Stimulated activated CD4-positive, alpha-beta T cell treated with anti-CD3 and anti-CD28 coated beads, Interleukin-1b, Interleukin-23, amount 100 ng/mL, for 24 hours (primary cell): Measurements from ENCODE around the gene C22orf31.
"Not testable (repeated sequence)": the region's sequence is repeated elsewhere in the genome, so short reads cannot be mapped to it uniquely, and the experiment has no call there.

Source experiments
- DNase-seq, 4 experiments: peaks; one replicate each; pipeline ENCODE4 v3.0.0-alpha.2; 2020; ENCODE audit warnings: low read depth in 4 of 4, low spot score in 1 of 4

C22orf31 gene

DNA sequence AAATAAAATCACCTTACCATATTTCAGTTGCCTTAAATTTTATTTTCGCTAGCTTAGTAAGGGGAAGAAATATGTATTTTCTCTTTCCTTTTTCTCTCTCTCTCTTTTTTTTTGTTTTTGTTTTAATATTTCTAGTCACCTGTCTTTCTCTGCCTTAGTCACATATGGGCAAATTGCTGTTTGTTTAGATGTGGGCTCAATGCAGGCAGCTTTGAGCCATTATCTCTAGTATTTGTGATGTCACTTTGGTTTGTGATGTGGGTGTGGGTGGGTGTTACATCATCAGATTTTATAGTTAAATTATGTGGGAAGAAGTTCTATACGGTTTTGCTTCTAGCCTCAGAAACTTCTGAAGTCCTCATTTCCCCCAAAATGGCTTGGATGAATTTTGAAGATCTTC is at the start of gene C22orf31:
TSS of gene C22orf31 (minus strand) at position 59 of the 400 bp plus-strand sequence. CDS start at position 20, 39 bp downstream.
- no peak for DNase-seq

DNA sequence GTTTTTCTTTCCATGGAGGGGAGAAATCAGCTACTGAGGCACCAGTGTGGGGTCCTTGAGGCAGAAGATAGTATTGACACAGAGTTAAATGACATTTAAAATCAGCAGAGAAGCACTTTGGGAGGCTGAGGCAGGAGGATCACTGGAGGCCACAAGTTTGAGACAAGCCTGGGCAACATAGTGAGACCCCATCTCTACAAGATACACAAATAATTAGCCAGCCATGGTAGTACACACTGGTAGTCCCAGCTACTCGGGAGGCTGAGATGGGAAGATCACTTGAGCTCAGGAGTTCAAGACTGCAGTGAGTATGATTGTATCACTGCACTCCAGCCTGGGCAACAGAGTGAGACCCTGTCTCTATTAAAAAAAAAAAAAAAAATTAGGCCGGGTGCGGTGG is 49.3 kb upstream of the C22orf31 start:
- no peak for DNase-seq

DNA sequence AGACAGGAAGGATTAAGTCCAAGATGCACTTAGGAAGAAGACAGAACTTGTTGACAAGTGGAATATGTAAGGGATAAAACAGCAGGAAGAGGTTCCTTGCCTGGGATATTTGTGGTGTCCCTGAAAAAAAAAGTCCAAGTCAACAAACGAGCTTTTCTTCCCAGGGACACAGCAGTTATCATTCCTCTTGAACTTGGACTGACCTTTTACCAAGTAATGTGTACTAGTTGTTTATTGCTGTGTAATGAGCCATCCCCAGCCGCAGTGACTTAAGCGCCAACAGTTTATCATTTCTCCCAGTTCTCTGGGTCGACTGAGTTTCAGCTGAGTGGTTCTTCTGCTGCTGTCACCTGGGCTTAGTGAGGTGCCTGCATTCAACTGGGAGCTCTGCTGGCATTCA is 48.2 kb upstream of the C22orf31 start:
- DNase-seq, result no peak

DNA sequence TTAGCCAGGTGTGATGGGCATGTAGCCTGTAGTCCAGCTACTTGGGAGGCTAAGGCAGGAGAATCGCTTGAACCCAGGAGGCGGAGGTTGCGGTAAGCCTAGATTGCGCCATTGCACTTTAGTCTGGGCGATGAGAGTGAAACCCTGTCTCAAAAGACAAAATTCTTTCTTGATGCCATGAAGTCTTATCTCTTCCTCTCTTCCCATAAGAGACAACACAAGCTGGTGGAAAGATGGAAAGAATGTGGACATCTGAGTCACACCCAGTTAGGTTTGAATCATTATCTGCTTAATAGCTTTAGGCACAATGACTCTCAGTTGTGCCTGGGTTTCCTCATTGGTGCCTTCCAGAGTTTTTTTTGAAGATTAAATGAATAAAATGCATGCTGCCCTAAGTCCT is 46.5 kb upstream of the C22orf31 start:
- no peak for DNase-seq

DNA sequence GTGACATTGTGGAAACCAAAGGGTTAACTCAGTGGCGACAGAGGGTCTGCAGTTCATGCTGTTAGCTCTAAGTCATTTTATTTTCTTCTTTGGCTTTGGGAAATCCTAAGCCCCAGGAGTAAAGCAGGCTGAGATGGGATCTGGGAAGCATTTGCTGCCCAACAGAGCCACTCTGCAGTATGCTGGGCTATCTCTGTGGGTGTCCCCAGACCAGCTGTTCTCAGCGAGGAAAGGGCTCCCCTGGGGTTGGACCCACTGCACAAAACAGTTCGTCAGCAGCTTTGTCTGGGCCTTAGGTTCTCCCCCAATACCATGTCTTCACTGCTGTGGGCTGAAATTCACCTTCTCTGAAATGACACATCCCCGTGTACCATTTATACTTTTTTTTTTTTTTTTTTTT is 45.2 kb upstream of the C22orf31 start:
- DNase-seq, result no peak

DNA sequence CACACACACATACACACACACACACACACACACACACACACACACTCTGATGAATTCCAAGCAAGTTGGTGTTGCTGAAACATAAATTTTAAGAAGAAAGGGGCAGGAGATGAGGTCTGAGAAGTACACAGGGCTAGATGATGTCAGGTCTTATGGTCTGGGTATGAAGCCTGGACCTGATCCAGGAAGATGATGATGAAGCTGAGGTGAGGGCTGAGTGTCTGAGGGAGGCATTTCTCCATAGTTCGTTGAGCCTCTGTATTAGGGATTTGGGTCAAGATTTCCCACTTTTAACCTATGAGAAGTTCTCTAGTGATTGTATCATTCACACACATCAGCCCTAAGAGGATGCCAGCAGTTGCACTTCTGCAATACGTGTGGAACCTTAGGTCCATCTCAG is 43.8 kb upstream of the C22orf31 start:
- DNase-seq, result no peak

DNA sequence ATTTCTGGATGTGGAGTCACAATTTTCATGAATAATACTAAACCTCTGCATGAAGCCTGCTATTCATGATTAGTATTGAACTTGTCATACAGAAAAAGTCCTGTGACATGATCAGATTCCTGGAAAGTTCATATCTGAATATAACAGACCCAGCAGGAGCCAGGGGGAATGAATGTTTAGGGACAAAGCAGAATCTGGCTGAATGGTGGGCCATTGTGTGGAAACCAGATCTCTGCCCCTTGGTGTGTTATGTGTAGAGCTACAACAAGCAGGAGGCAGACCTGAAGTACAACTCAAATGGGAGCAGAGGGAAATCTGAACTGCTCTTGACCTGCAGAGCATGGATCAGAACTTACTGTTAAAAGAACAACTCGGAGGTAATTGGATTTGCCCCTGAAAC is 41.5 kb upstream of the C22orf31 start:
- DNase-seq, result no peak

DNA sequence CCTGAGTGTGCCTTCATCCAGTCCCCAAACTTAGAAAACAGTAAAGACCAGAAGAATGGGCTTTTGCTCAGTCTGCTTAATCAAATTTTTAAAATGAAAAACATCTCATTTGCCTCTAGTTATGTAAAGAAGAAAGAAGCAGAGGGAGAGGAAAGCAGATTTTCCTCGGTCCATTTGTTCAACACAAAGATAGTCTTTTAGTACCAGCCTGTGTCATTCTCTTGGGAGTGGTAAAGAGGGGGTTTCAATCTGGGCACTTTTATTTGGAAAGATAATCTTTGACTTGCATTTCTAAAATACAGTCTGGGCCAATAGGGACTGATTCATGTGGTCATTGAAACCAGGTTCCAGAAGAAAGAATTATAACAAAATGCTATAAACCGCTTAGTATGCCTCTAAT is 40.7 kb upstream of the C22orf31 start:
- no peak for DNase-seq

DNA sequence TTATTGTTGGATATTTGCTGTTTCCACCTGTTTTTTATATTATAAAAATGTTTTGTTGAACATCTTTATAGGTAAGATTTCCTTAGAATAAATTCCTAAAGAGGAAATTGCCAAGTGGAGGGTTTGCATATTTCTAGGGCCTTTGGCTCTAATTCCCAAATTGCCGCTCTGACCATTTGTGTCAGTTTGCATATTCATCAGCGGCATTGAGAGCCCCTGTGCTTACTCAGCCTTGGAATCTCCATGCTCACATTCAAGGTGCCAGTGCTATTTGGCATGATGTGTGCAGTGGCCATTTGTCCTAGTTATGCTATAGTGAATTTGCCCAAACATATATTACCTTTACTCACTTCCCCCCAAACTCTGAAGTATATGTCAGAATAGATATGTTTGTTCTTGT is 36.7 kb upstream of the C22orf31 start:
- DNase-seq, result no peak

DNA sequence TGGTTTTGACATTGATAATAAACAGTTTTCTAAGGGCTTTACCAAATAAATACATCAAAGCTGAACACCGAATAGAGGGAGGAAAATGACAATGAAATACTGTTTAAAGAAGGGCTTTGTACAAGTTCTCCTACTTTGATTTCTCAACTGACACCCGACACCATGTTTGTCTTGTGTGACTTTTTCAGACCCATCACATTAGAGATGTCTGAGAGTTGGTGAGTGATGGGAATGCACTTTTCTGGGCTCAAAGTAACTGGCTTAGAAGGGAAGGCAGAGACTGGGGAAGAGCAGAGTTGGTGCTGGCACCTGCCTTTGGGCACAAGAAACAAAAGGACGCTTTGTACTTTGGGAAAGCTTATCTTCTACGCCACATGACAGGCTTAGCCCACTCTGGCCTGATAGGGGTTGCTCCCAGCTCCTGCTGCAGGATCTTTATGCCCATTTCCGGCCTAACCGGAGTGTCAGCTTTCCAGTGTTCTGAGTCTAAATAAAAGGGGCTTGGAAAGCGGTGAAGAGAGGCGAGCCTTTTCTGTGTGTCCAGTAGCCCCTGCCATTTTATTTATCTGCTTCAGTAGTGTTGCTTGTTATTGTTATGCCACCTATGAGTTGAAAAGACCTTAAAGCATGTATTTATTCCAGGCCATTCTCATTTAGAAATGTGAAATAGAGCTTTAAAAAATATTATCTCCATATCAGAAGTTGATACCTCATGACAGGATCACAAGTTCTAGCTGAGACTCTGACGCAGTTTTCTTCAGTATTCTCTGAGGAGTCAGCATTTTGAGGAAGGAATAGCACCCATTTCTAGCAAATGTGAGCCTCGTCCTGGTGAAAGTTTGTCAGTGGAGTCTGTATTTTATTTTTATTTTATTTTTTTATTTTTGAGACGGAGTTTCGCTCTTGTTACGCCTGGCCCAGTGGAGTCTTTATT is 35.4 kb upstream of the C22orf31 start:
- DNase-seq, result no peak

DNA sequence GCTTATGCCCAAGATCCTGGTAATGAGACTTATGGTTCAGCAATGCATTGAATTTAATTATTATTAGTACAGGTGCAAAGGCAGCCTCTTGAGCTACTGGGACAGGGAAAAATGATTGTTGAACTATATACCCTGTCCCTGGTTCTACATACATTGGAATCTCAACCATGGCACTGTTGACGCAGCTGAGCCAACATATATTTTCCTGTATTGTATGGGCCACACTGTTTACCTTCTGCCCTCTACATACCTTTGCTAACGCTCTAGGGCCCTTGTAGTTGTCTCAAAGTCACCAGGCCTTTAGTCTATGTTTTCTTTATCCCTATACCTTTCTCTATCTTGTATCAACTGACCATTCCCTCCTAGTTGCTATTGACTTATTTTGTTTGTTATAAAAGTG is 33.8 kb upstream of the C22orf31 start:
- no peak for DNase-seq

DNA sequence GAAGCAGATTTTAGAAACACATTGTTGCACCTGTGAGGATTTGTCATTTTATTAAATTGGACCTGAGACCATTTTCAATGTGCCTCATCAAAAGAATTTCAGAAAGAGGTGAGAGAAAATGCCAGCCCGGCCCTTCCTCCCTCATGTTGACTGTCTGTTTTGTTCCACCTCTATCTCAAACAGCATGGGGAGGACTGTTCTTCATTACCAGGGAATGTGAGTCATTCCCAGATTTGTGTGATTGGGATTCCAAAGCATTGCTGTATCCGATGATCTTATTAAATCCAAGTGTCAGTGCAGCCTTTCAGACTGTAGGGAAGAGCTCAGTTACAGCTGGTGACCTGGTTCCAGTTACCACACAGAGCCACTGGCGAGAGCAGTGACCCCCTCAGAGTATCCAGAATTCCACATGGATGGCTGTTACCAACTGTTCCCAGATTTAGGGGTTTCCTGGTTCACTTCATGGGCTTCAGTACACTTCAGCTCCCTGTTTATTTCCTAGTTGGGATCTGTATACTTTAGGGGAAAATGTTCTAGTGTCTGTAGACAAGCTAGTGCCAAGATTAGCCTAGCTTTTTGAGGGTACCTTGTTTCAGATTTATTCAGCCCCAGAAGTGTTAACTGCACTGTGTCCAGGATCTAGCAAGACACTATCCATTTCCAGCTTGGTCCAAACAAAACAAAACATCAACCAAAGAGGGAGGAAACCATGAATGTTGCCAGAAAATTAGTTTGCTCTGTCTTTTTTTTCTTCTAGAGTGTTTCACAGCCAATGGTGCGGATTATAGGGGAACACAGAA is 32.1 kb upstream of the C22orf31 start:
- DNase-seq, result no peak

DNA sequence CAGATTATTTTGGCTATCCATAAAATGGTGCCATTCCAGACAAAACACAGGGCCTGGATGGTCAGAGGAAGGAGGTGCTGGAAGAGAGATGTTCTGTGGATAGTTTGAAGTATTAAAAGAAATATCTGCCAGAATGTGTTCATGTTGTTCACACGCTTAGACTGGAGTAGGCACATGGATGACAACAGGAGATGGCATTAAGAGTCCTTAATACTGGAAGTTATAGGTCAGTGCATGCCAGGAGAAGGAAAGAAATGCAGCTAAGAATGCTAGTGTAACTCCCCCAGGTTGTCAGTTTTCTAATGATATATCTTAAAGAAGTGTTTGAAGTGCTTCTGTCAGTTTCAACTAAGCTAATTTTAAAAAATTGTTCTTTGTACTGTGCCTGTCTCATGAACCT is 31.4 kb upstream of the C22orf31 start:
- no peak for DNase-seq

DNA sequence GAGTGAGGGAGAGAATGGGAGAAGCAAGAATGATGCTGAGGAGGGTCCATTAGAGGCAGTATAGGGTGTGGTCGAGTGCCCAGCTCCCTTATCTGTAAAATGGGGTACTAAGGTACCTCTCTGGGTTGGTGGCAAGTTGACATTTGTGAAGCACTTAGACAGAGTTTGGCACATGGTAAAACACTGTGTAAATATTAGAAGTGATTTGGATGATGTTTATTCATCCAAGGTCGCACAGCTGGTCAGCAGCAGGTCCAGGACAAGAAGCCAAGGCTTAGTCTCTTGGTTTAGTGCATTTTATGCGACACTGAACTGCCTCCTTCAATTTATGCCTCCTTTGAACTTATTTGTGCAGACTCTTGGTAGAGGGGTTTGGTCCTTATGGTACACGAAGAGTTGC is 30.6 kb upstream of the C22orf31 start:
- no peak for DNase-seq

DNA sequence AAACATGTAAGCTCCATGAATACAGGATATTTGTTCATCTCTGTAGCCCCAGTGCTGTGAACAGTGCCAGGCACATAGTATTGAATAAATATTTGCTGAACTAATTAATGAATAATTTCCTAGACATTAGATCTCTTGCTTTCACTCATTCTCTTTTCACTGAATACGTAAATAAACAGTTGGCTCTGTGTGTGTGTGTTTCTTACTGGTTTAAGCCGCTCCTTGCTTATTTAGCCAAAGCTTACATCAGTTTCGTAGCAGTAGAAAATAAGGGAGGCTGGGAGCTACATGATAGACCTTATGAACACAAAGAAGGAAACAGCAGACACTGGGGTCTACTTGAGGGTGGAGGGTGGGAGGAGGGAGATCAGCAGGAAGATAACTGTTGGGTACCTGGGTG is 28.4 kb upstream of the C22orf31 start:
- DNase-seq, result no peak

DNA sequence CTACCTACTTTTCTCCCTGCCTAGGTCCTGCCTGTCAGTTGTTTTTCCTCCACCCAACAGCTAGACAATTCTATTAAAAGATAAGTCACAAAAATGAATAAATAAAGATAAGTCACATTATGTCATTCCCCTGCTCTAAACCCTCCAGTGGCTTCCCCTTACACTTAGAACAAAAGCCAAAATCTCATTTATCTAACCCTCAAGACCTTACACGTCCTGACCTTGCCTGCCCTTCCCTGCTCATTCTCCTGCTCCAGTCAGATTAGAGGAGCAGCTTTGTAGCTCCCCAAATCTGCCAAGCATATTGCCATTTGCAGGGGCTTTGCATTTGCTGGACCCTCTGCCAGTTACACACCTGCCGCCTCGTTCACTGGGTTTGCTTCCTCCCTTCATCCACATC is 27.9 kb upstream of the C22orf31 start:
- DNase-seq, result no peak

DNA sequence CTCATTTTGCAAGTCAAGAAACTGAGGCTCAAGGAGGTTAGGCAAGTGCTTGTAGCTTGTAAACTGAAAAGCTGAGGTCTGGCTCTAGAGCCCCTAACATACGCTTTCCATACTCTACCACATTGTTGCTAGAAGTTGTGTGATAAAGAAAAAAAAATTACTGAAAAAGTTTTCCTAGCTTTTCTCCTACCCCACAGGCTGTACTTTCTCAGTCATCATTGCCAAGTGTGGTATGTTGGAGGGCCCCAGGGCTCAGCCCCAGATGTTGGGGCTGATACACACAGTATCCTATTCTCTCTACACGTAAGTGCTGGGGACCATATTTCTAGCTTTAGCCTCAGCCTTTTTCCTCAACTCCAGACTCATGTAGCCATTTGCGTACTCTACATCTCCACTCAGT is 27.2 kb upstream of the C22orf31 start:
- DNase-seq, result no peak

DNA sequence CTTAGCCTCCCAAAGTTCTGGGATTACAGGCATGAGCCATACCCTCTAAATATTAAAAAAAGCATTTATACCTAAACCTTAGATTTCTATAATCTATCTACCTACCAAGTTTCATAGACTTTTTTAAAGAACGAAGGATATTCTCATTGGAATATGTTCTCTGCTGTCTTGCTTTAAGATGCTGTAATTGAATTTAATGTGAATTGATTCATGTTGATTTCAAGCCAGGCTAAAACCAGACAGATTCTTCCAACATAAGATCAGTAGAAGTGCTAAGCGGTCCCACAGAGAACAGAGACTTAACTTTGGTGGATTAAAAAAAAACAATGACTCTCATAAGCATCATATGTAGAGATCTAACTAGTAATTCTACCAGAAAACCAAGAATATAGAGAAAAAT is 25.4 kb upstream of the C22orf31 start:
- no peak for DNase-seq

DNA sequence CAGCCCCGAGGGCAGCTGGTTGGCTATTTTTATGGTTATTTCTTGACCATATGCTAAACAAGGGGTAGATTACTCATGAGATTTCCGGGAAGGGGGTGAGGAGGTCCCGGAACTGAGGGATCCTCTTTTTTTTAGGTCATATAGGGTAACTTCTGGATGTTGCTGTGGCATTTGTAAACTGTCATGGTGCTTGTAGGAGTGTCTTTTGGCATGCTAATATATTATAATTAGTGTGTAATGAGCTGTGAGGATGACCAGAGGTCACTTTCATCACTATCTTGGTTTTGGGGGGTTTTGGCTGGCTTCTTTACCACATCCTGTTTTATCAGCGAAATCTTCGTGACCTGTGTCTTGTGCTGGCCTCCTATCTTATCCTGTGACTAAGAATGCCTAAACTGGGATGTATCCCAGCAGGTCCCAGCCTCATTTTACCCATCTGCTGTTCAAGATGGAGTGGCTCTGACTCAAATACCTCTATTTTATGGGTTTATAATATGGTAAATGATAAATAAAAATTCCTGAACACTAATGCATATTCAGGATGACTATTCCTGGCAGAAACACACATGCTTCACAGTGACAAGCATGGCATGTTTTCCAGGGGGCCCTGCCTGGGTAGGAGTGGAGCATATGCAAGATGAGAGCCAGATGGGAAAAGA is 22.4 kb upstream of the C22orf31 start:
- no peak for DNase-seq

DNA sequence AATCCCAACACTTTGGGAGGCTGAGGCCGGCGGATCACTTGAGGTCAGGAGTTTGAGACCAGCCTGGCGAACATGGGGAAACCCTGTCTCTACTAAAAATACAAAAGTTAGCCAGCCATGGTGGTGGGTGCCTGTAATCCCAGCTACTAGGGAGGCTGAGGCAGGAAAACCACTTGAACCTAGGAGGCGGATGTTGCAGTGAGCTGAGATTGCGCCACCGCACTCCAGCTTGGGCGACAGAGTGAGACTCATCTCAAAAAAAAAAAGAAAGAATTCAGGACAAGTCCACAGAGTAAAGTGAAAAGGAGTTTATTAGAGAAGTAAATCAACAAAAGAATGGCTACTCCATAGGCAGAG is 21.9 kb upstream of the C22orf31 start:
- not testable (repeated sequence) for DNase-seq

DNA sequence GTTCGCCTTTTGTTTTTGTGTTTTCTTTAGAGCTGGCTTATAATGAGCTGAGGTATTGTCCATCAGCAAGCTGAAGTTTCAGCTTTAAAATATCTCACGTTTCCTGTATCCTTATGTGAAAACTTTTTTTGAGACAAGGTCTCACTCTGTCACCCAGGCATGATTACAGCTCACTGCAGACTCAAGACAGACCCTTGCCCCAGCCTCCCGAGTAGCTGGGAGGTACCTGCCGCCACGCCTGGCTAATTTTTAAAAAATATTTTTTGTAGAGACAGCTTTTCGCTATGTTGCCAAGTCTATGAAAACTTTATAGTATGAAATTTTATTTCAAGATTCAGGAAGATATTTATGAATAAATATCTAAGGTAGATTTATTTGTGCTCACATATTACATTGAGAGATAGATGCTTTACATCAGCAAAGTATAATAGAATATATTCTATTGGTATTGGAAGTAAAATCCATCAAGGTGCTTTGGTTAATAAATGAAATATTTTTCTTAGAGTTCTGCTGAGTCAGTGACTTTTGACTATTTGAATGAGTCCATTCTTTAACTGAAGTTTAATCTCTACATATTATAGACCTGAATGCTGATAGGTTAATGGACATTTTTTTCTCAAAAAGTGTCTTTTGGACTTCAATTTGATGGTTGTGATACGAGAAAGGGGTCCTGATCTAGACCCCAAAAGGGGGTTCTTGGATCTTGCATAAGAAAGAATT is 21.4 kb upstream of the C22orf31 start:
- DNase-seq, result no peak
